Germinal center (tissue), 1 donor: ENCODE measurements around the gene CTSZ.
"Not testable (repeated sequence)": the region's sequence is repeated elsewhere in the genome, so short reads cannot be mapped to it uniquely, and the experiment has no call there.

Source experiments
- DNase-seq: peaks from one replicate; pipeline ENCODE4 v3.0.0; 2012; ENCODE audit warnings: mixed read lengths, low spot score

The CTSZ gene

GRCh38 chr20:58996226-58996611 lies 10.8 kb downstream of the CTSZ start:
- no peak for DNase-seq

DNA sequence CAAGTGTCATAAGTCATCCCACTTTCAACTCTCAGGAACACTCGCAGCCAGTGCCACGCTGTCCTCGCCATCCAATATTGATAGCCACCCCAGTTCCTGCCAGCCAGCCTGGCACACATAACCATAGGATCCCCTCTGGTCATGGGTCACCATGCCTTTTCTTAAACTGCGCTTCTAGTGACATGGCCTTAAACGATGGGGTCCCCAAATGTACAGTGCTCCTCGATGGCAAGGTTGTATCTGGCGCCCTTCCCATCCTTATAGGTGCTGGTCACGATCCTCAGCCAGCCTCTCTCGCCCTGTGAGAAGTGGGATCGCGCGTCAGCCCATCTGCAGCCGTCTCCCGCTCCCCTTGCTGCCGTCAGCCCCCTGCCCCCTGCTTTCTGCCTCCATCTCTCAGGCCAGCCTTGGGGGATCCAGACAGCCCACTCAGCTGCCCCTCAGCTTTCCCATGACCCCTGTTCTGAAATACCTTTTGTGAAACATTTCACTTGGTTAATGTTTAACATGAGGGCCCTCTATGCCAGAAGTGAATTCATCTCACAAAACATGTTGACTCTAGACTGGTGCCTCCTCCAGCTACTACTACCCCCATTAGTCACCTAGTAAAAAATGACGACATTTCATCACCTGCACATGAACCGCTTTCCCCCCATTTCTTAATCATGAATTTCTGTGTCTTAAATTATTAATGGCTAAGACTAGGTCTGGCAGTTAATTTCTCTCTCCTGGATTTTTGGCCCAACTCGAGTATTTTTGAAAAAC lies 11.4 kb downstream of the CTSZ start:
- no peak for DNase-seq

- DNase-seq, result no peak
These were observed 12.5 kb downstream of the CTSZ start for GRCh38 chr20:58994390-58995159.

DNA sequence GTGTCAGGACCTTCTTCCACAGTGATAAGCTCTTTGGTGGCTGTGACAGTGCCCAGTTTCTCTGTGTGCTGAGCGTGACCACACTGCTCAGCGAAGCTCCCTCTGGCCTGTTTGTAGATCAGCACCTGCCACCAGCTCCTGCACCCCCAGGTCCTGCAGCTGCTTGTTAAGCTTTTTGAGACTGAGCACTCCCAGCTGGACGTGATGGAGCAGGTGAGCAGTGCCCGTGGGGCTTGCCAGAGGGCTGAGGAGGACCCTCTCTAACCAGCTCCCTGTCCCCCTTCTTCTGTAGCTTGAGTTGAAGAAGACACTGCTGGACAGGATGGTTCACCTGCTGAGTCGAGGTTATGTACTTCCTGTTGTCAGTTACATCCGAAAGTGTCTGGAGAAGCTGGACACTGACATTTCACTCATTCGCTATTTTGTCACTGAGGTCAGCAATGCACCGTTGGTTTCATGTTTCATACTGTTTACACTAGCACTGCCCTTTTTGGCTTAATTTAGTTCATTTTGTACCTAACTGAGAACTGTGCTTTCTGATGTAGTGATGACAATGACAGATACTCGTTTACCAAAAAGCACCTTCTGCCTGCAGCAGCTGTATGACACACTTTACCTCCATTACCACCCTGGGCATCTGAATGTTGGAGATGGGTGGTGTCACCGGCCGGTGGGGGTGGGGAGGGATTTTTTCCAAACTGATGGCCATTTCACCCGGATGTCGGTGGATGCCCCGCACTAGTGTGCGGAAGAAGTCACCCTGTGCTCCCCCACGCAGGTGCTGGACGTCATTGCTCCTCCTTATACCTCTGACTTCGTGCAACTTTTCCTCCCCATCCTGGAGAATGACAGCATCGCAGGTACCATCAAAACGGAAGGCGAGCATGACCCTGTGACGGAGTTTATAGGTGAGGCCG lies 13.5 kb downstream of the CTSZ start:
- no peak for DNase-seq

DNA sequence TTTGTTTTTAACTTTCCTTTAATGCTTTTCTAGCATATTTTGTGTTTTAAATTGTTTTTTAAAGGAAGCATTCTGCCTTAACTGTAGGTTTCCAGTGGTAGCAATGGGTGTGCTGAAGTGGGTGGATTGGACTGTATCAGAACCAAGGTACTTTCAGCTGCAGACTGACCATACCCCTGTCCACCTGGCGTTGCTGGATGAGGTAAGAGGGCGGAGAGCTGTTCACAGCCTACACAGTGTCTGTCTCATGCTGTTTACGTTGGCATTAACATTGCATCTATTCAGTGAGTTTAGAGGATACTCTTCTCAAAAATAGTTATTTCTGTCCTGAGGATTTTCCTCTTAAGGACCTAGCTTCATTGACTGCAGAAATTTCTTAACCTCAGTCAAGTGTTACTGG lies 14.1 kb downstream of the CTSZ start:
- DNase-seq, result no peak

GRCh38 chr20:58991715-58992114 lies 15.3 kb downstream of the CTSZ start:
- no peak for DNase-seq

DNA sequence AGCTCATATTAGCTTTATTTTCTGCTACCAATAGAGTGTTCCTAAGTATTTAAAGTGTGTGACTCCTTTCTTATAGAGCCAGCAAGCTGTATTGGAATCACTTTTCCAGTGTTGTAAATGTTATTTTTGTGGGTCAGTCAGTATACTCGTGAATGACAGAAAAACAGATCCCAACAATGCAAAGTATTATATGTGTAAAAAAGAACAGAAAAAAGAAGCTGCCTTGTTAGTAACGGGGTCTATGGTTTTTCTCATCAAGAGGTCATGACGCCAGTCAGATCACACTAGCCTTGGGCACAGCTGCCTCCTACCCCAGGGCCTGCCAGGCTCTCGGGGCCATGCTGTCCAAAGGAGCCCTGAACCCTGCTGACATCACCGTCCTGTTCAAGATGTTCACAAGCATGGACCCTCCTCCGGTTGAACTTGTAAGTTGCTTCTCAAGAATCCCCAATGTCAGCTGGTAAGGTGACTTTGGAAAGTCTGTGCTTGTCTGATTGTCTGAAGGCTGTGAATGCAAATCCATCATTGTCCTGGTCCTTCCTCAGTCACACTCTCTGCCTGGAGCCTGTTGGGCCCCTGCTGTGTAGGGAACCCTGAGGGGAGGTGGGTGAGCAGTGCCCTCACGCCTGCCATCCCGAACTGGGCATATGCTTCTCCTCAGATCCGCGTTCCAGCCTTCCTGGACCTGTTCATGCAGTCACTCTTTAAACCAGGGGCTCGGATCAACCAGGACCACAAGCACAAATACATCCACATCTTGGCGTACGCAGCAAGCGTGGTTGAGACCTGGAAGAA lies 16.2 kb downstream of the CTSZ start:
- DNase-seq, result no peak

- no peak for DNase-seq
These were observed 17.9 kb downstream of the CTSZ start for GRCh38 chr20:58989196-58989595.

- DNase-seq, result no peak
These were observed 18.5 kb downstream of the CTSZ start for GRCh38 chr20:58988565-58988882.

GRCh38 chr20:58987790-58988564 lies 19.1 kb downstream of the CTSZ start:
- no peak for DNase-seq

DNA sequence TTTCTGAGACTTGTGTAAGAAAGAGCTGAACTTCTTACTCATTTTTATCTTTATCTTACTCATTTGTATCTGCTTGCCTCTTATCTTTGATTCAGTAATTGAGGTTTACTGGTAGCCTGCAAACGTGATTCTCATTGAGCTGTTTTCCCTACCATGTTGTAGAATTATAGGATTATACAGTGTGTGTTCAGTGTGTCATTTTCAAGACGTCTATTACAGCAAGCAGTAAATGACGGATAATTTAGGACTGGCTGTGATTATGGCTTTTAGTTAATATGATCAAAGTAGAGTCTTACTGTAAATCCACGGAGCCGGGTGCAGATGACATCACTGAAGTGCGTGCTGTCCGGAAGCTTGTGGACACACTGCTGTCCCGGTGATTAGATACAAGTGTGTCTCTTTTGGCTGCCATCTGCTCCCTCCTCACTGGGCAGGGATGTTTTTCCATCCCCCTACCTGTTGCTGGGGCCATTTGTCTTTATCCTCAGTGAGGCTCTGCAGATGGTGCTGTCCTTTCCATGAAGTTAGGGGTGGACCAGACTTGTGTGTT lies 20.0 kb downstream of the CTSZ start:
- DNase-seq, result no peak

DNA sequence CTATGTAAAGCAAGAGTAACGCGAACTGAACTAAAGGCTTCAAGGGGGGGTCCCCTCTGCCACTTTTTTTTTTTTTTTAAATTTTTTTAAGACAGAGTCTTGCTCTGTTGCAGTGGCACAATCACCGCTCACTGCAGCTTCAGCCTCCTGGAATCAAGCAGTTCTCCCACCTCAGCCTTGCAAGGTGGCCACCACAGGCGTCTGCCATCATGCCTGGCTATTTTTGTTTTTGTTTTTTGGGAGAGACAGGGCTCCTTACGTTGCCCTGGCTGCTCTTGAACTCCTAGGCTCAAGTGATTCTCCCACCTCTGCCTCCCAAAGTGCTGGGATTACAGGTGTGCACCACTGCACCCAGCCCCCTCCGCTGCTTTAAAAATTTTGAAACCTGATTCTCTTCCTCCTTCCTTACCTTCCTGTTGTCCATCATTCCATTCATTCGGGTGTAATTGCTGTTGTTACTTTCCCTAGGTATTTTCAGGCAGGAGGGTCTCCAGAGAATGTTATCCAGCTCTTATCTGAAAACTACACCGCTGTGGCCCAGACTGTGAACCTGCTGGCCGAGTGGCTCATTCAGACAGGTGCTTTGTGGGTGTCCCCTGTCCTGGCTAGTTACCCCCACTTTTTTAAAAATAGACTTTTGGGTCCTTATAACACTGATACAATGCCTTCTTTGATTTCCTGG lies 20.6 kb downstream of the CTSZ start:
- DNase-seq, result no peak

GRCh38 chr20:58985656-58986055 lies 21.4 kb downstream of the CTSZ start:
- no peak for DNase-seq

DNA sequence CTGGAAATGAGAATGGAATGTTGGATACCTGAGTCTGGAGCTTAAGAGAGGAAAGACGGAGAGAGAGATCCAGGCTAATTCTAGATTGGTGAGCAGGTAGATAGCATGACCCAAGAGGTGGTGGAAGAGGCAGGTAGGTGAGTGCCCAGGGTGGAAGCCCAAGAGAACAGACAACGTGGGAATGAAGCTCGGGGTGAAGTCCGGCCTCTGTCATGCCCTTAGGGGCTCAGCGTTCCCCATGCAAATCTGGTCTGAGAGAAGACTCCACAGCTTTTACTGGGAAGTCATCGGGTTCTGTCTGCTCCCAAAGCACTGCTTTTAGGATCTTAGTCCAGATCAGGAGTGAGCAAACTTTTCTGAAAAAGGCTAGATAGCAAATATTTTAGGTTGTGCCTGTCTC lies 22.4 kb downstream of the CTSZ start:
- DNase-seq, result no peak

- not testable (repeated sequence) for DNase-seq
These were observed 24.0 kb downstream of the CTSZ start for GRCh38 chr20:58983115-58983468.

GRCh38 chr20:58982406-58983114 lies 24.5 kb downstream of the CTSZ start:
- DNase-seq, result no peak

DNA sequence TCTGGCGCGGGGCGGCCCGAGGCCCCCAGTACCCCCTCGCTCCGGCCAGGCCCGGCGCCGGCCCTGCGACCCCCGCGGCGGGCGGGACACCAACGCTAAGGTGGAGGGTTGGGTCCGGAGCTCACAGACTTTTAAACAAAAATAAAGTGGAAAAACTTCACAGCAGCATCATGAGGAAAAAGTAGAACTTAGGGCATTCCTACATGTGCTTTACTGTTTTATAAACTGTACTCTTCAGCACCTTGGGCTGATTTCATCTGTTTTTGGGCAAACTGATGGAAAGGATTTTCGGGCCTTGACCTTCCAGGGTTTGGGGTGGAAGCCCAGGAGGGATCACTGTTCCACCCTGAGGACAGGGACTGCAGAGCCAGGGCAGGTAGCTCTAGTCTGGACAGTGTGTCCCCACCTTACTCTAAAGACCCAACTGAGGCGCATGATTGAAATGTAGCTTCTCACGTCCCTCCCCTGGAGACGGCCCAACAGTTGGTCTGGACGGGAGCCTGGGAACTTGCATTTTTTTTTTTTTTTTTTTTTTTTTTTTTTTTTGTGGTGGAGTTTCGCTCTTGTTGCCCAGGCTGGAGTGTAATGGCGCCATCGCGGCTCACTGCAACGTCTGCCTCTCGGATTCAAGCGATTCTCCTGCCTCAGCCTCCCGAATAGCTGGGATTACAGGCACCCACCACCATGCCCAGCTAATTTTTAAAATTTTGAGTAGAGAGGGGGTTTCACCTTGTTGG lies 25.3 kb downstream of the CTSZ start:
- DNase-seq, result peak; percentile 22

DNA sequence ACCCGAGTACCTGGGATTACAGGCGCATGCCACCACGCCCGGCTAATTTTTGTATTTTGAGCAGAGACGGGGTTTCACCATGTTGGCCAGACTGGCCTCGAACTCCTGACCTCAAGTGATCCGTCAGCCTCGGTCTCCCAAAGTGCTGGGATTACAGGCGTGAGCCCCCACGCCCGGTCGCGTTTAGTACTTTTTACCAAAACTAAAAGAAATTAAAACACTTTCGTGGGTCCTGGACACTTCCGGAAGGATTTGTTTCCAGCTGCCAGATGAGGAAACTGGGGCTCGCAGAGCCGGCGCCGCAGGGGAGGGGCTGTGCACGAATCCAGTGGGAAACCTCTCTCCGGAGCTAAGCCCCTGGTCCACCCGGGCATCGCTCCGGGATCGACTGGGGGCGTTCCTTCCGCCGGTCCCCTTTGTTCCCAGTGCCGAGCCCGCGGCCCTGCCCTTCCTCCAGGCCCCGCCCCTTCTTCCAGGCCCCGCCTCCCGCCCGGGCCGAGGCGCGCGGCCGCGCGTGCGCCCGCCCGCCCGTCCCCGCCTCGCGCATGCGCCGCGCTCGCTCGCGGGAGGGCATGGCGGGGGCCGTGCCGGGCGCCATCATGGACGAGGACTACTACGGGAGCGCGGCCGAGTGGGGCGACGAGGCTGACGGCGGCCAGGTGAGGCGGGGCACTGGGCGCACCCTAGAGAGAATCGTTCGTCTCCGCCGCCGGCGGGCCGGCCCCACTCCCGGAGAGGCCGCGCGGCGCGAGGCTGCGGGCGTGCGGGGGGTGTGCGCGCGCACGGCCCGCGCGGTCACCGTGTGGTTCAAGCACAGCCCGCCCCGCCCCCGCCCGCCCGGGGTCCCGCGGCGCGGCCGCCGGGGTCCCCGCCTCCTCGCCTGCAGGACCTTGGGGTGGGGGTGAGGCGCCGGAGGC lies 26.1 kb downstream of the CTSZ start, which contains the start of gene NELFCD:
Gene NELFCD, plus strand, starts transcription at position 546 of the 917 bp plus-strand sequence. Its CDS starts 54 bp downstream, at position 600.
- peak; percentile 99 for DNase-seq
